Activated CD4-positive, alpha-beta T cell treated with anti-CD3 and anti-CD28 coated beads, Interleukin-2, Interleukin-4, amounts not matched to agents 100 ng/mL and 50 ng/mL, durations not matched to agents 16 hours and 8 hours (primary cell): Measurements from ENCODE around the gene NID1.

ENCODE experiments used
- DNase-seq: peaks from one replicate; pipeline ENCODE4 v3.0.0-alpha.2; 2020; ENCODE audit warnings: low spot score

The NID1 gene

DNA sequence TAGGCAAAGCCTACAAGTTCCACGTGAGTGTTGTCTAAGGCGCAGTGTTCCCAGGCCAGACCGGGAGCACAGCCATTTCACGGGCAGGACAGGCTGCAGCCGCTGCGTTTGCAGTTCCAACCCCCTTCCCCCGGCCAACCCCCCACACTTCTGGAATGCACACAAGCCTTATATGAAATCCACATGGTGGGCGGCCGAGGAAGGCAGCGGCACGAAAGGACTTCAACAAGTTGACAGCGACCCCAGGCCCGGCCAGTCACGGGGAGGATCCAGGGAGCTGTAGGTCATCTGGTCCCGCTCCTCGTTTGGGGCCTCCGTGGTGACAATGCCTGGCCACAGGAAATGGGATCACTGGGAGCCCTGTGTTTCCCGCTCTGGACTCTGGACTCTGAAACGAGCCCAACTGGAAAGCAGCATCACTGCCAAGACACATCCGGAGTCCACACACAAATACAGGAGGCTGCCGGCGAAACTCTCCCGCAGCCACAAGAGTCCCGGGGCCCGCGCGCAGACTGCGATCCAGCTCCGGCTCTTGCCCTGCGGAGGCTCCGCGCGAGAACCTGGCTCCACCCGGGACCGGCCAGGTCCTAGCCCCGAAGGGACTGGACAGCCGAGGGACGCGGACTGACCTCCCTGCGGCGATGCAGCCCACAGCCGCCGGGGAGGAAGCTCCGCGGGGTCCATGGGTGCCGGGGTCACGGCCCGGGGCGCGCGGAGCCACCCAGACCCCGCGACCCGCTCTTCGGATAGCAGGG lies 794 bp downstream of the NID1 start:
- DNase-seq = no peak

DNA sequence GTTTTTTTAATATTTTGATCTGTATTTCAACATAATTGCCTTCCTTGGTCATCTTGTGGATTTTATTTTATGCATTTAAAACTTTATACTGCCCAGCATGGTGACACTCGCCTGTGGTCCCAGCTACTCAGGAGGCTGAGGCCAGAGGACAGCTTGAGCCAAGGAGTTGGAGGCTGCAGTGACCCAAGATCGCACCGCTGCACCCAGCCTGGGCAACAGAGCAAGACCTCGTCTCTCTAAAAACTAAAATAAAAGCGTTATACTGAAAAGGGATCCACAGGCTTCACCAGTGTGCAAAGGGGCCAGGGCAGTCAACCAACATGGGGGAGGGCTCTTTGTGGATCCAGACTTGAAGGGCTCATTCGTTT lies 1.4 kb downstream of the NID1 start:
- DNase-seq = no peak

DNA sequence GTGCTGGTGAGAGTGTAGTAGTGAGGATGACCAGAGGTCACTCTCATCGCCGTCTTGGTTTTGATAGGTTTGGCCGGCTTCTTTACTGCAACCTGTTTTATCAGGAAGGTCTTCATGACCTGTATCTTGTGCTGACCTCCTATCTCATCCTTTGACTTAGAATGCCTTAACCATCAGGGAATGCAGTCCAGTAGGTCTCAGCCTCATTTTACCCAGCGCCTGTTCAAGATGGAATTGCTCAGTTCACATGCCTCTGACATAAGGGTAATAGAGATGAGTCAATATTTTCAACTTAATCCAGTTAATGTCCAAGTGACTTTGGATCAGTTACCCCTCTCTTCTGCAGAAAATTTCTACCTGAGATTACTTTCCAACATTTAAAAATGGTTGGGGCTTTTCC lies 4.6 kb downstream of the NID1 start:
- DNase-seq = no peak

DNA sequence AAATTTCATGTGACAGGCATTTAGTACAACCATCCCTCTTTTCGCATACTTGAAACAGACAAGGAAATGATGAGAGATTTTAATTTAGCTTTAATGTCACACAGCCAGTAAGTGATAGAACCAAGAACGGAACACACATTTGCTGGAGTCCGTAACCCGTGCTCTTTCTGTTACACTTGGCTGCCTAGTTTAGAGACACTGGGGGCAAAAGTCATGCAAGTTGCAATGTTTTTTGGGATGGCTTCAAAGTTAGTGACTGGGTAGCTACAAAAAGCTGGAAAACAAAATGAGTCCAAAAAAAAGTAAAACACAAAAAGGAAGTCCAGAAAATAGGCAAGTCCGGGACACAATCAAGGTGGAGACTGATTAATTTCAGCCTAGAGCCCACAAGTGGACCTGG lies 5.9 kb downstream of the NID1 start:
- no peak for DNase-seq

DNA sequence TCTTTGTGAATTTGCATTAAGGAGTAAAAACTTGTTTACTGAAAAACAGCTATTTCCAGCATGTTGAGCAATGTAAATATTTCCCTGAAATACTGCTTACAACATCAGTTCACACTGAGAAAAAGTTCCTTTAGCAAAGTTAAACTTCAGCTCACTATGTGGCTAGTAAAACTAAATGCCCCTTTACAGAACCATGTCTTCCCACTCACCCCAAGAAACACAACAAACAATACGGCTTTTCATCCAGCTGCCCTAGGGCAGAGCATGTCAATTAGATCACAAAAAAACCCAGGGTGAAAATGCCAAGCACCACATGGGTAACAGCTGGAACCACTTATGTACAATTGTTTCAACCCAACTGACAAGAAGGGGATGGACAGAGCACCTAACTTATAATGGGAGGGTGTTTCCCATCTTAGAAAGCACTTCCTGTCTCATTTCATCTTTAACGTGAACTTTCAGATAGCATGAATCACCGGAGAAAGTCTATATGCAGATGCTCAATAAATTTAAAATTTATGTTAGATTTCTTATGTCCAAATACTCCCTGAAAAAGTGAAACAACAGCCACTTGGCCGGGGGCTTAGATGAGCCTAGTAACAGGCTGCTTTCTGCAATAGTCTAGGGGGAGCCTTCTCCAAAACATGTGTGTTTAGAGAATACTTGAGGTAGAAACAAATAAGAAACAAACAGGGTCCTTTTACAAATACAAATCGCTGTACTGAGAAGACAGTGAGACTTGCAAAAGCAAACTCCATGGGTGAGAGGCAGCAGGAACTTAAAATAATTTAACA lies 6.6 kb downstream of the NID1 start:
- peak; percentile 4 for DNase-seq

DNA sequence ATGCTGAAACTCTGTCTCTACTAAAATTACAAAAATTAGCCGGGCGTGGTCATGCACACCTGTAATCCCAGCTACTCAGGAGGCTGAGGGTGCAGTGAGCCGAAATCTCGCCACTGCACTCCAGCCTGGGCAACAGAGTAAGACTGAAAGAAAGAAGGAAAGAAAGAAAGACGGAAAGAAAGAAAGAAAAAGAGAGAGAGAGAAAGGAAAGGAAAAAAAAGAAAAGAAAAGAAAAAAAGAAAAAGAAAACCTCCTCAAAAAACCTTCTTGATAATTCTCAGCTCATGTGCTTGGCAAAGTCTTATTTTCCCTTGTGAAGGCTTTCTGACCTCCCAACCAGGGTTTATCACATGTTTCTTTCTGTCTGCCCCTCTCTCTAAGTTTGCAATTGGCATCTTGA lies 7.3 kb downstream of the NID1 start:
- no peak for DNase-seq

DNA sequence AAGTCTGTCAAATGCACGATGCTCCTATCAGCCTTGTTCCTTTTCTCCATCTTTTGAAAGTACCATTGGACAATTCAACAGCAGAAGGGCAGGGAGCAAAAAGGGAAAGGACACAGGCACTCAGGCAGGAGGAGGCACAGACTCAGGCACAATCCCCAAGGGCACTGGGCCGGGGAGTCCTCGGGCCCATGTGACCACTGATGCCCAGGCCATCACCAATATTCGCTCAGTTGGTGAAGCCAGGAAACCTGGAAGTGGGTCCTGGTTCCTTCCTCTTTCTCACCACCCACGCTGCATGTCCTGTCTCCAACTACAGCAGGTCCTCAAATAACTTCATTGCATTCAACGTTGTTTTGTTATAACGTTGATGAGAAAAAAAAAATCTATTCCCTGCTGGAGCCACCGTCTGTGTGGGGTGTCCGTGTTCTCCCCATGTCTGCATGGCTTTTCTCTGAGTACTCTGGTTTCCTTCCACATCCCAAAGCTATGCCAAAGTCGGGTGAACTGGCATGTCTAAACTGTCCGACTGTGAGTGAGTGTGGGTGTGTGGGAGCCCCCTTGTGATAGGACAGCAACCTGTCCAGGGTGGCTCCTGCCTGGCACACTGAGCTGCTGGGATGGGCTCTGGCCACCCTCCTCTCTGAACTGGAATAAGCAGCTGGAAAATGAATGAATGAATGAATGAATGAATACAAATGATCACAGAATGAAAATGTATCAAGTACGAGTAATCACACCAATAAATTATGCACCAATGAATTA lies 12.5 kb downstream of the NID1 start:
- DNase-seq = no peak

DNA sequence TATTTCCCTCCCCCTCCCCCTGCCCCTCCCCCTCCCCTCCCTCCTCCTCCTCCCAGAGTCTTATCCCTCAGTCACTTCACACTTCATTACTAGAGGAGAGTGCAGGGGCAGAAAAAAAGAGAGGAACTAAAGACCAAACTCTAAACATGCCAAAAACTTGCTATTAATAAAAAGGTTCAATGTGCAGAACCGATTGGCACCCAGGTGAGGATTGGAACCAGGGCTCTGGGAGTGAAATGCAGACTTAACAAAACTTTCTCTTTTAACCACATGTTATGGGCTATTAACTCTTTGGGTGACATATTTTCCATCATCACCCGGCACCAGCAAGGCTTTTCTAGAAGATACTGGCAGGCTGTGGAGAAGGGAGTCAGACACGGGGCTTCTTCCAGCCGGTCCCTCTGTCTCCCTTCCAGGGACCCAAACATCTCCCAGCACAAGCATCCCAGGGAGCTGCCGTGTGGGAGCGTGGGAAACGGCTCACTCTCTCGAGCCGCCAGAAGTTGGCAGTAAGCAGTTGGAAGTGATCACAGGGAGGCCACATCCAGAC lies 13.6 kb downstream of the NID1 start:
- no peak for DNase-seq

DNA sequence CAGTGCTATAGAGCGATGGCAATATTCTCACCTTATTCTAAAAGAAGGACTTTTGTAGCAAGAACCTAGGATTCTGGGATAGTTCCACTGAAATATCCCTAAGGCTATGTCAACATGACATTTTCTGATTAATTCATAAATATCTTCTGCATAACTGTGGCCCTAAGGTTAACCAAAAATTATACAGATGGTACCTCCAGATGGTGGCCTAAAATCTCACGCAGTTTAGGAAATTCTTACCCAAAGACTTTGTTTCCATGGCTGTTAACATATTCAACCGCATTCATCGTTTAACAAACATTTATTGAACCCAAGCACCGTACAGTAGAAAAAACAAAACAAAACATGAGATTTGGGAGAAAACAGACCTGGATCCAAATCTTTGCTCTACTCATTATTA lies 19.1 kb downstream of the NID1 start:
- DNase-seq = no peak

DNA sequence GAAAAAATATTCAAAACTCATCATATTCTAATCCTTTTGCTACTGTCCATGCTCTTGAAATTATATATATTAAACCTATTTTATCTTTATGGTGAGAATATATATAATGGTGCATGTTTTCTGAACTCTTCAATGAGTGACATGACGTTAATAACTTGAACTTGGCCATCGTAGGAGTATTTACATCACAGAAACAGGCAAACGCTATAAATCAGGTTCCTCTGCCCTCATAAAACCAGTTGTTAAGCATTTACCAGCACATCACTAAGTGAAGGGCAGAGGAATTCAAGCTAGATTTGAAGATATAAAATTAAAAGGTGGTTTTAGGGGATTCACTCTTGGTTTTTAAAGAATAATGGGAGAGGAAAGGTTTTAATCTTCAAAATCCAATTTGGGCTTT lies 20.5 kb downstream of the NID1 start:
- no peak for DNase-seq

DNA sequence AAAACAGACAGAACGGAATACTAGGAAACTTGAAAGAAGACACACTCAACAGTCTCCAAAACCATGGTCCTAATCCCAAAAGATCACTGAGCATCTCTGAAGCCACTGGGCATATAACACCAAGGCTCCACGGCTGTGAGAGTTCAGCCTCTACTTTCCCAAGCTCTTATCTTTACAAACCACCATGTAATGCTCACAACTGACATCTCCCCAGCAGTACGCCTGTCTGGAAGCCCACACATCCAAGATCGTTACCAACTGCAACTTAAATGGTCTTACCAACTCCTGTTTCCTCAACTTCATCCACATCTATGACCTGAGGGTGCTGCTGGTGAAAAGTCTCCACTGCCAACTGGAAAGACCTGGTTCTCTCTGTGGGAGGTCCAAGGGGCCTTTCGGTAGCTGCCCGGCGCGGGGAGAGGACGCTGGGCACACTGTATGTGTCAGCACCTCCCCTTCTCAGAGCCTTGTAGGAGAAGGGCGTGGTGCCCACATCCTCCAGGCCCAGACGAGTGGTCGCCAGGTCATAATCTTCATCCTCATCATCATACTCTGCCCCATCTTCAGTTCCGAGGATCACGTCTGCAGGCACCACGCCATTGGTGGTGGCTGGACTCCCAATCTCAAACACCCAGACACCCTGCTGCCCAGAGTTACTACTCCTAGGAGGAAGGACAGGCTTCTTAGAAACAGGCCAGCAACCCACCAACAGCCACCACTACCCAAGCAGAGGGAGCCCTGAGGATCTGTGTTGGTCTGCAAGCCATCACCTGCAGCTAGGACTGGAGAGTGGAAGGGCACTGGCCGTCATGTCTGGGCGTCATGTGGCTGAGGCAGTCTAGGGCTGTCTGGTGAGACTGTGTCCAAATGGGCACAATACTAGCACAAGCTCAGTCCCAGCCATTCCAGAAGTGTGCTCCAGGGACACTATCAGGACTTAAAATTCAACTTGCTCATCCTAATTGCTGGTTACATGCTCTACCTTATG lies 23.0 kb downstream of the NID1 start:
- no peak for DNase-seq

DNA sequence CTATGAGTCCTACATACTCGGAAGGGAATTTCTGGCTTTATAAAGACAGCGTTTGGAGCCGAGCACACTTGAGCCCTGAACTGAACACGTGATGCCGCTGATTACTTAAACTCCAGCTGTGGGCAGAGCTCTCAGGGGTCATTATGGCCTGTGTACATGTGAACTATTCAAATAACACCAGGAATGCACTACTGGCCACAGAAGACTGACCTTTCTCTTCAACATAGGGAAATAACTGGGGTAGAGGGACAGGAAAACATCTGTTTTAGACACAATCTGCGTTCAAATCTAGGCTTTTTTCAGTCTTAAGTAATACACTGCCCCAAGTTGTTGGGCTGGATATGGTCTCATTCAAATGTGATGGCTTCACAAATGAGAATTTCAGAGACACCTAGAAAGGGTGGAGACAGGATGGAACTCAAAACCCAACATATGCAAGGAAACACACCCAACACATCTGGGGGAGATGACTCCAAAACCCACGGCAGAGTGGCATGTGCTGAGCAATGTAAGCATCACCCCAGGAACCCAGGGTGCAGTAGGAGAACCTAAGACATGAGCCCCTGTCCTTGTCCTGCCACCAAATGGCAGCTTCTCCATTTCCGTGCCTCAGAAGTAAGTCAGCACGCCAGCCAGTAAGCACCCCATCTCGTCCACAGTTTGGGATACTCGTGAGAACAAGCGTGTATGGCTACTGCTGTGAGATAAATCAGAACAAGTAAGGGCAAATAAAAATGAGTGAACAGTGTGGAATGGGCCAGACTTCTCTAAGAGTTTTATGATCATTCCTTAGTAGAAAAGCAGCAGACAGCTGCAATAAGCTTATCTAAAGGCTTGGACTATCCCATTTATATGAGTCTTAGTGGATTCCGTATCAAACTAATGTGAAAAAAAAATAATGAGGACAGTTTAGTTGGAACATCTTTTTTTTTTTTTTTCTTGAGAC lies 24.9 kb downstream of the NID1 start:
- no peak for DNase-seq

DNA sequence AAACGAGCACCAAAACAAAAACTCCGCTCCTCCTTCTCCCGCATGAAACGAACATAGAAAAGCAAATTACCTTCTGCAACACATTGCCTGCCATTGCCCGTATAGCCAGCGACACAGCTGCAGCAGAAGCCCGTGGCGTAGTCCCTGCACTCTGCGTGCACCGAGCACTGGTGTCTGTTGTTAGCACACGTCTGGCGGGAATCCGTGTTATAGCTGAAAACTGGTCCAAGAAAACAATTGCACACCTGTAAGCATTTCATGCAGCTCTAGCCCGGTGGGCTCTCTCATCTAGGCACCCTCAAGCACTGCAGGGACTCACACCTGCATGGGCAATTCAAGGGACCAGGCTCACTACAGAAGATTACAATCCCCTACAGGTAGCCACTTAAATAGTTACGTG lies 26.9 kb downstream of the NID1 start:
- DNase-seq = no peak

DNA sequence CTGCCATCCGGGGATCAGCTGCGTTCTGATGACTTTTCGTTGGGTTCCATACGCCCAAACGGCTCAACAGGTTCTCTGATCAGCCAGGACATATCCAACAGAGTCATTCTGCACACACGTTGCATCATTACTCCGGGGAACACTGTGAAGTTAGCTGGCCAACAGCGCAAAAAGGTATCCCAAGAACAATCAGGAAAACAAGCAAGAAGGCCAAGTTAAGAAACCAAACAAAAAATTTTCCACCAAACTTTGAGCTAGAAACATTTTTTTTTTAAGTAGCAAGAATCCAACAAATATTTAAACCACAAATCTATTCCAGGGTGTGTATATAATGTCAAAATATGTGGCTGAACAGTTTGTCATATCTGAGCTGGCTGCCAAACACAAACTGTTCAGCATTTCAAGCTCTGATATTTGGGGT lies 29.2 kb downstream of the NID1 start:
- no peak for DNase-seq

DNA sequence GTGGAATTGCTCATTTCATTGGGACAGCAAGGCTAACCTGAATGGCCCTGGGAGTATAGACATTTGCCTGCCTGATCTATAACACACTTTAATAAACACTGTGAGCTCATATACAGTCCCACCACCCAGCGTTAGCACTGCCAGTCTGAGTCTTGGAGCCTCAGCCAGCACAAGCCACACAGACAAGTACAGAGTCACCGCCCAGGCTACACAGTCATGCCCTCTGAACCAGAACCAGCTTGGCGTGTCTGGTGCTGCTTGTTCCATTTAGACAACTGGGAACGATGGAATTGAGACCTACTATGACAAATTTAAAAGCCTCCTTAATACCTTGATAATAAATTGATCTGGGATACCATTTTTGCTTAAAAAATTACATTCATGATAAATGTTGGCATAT lies 31.6 kb downstream of the NID1 start:
- DNase-seq = no peak

DNA sequence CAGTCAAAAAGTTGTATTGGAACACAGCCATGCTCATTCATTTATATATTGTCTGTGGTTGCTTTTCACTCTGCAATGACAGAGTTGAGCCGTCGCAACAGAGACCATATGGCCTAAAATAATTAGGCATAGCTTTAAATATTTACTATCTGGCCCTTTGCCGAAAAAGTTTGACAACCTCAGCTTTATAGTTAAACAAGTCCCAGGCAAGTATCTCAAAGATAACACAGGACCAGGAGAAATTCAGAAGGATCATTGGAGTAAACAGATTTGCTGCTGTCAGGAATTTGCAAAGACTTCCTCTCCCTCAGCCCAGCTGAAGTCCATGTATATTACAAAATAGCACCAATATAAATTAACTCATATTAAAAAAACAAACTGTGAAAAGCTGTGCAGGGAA lies 34.4 kb downstream of the NID1 start:
- no peak for DNase-seq

DNA sequence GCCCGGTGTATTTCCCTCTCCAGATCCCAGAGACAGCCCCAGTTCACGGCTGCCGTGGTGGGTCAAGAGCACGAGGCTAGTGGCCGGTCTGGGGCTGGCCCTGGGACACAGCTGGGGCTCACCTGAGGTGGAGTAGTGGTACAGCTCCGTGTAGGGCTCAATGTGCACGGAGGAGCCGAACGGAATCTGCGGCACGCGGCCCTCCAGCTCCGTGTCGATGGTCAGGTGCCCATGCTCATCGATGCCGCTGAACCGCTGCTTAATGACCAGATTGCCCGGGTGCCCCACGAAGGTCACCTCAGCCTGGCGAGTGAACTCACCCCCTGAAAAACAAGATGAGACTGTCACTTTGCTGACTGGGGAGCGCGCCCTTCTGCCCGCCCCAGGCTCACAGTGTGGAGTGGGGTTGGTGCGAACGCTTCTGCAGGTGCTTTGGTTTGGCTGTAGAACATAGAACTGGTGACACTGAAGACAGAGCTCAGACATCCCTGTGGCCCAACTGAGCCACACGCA lies 35.4 kb downstream of the NID1 start:
- DNase-seq = no peak

DNA sequence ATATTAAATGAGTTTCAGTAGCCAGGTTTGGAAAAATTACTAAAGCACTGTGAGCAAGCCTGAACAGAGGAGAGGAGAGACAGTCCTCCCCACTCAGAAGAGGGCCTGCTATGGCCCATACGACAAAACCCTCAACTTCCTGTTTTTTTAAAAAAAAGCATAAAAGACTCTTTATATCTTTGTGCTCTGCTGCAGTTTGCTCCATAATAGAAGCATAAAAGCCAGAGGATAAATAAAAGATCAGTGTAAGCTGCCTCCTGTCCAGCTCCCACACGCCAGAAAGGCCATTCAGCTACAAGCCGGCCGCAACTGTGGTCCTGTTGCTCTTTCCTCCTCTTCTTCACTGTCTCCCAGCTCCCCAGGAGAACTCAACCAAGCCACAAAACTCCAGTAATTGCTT lies 37.8 kb downstream of the NID1 start:
- DNase-seq = no peak

DNA sequence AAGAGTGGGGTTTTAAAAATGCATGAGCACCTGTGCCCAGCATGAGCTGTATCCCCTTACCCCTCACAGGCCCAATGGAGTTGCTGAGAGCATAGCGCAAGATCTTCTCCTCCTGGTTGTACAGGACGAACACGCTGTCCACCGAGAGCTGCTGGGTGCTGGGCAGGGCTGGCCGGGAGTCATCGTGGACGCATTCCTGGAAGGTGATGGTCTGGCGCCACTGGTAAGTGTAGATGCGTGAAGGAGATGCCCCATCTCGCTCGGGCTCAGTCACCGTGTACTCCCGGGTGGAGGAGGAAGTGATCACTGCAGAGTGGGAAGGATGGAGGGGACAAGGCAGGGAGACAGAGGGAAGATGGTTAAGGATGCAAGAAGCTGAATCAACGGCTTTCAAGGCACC lies 39.1 kb downstream of the NID1 start:
- no peak for DNase-seq

DNA sequence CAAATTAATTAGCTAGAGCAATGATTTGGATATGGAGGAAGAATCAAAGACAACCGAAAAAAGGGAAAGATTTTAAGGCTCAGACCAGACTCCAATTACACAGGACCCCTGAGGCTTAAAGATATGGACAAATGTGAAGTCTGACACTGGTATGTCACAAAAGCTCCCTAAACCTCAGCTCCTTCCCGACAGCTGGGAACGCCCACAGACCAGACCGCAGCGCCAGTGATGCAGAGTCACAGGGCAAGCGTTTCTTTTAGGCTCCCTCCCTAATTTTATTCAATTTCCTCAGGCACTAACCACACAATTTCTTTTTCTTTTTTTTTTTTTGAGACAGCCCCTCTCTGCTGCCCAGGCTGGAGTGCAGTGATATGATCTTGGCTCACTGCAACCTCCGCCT lies 40.2 kb downstream of the NID1 start:
- no peak for DNase-seq
